GM18502 (cell line): ENCODE data around the gene STAU1.

Experiments
- ATAC-seq: cut with Tn5 transposase; IDR thresholded peaks from one replicate; pipeline ENCODE4 v1.9.1; 2021; ENCODE audit warnings: mild to moderate bottlenecking; ENCODE audit not compliant: unreplicated experiment, poor library complexity

Gene STAU1, protein sequence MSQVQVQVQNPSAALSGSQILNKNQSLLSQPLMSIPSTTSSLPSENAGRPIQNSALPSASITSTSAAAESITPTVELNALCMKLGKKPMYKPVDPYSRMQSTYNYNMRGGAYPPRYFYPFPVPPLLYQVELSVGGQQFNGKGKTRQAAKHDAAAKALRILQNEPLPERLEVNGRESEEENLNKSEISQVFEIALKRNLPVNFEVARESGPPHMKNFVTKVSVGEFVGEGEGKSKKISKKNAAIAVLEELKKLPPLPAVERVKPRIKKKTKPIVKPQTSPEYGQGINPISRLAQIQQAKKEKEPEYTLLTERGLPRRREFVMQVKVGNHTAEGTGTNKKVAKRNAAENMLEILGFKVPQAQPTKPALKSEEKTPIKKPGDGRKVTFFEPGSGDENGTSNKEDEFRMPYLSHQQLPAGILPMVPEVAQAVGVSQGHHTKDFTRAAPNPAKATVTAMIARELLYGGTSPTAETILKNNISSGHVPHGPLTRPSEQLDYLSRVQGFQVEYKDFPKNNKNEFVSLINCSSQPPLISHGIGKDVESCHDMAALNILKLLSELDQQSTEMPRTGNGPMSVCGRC

GRCh38 chr20:49187851-49188641 lies at the start of gene STAU1:
Gene STAU1, minus strand, starts transcription at chr20:49188334. Its CDS starts 22,133 bp downstream, at chr20:49166201.
- ATAC-seq, result peak; percentile 92

- no peak for ATAC-seq
Measured at GRCh38 chr20:49237531-49237930, 49.4 kb upstream of the STAU1 start.

DNA sequence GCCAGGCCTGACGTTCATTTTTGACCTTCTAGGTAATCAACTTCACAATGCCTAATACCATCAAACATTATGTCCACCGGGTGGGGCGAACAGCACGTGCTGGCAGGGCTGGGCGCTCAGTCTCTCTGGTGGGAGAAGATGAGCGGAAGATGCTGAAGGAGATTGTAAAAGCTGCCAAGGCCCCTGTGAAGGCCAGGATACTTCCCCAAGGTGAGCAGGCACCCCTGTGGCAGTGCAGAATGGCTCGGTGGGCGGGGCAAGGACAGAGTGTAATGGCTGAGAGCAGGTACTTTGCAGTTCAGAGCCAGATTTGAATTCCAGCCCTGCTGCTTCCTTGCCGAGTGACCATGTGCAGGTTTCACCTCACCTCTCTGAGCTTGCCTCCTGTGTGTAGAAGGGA lies 48.2 kb upstream of the STAU1 start:
- no peak for ATAC-seq

- ATAC-seq, result no peak
Measured at GRCh38 chr20:49234831-49235230, 46.7 kb upstream of the STAU1 start.

GRCh38 chr20:49233226-49233625 lies 45.1 kb upstream of the STAU1 start:
- no peak for ATAC-seq

DNA sequence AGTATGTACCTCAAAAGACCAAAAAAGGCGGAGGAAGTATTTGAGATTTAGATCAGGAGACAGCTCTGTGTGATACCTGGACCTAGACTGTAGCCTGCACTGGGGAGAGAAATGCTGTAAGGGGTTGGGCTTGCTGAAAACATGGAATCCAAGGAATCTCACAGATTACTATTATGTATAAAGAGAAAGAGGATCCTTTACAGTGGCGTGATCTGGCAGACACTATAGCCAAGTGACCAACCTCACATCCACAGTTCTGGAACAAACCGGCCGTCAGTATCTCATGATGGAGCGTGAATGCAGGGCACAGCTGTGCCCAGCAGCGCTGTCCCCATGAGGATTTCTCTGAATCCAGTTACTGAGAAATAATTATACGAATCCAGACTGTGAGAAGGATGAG lies 43.3 kb upstream of the STAU1 start:
- ATAC-seq, result no peak

DNA sequence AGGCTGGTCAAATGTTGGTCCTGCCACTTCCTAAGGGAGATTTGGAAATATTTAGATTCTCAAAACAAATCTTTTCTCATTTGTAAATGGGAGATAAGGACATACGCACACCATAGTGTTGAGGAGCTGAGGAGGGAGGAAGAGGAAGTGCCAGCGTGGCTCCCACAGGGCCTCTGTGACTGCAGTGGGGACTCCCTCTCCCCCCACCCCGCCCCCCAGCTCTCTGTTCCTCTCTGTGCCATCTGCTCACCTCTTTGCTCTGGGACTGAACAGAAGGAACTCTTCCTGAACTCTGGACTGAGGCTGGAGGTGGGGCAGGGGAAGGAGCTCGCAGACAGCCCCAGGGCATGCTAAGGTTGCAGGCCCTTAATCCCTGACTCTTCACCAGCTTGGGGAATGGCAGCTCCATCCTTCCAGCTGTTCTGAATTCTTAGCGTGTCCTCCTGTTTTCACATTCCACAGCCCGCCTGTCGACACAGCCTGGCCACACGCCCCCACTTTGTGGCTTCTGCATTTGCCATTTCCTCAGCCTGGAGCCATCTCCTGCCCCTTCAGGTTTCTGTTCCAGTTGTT lies 42.5 kb upstream of the STAU1 start:
- no peak for ATAC-seq

DNA sequence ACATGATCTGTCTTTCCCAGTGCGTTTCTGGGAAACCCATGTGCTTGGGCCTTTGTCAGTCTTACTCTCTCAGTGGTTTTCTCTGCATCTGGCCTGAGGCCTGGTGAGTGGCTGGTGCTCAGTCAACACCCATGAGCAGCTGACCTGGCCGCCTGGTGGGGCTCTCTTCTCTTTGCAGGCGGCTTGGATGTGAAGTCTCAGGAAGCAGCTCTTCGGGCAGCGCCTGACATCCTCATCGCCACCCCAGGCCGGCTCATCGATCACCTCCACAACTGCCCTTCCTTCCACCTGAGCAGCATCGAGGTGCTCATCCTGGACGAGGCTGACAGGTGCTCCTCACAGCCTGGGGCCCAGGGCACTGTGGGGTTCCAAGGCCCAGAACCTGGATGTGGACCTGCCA lies 41.9 kb upstream of the STAU1 start:
- no peak for ATAC-seq

- ATAC-seq, result no peak
Measured at GRCh38 chr20:49229381-49229780, 41.2 kb upstream of the STAU1 start.

- no peak for ATAC-seq
Measured at GRCh38 chr20:49228676-49229075, 40.5 kb upstream of the STAU1 start.

GRCh38 chr20:49225896-49226295 lies 37.8 kb upstream of the STAU1 start:
- no peak for ATAC-seq

DNA sequence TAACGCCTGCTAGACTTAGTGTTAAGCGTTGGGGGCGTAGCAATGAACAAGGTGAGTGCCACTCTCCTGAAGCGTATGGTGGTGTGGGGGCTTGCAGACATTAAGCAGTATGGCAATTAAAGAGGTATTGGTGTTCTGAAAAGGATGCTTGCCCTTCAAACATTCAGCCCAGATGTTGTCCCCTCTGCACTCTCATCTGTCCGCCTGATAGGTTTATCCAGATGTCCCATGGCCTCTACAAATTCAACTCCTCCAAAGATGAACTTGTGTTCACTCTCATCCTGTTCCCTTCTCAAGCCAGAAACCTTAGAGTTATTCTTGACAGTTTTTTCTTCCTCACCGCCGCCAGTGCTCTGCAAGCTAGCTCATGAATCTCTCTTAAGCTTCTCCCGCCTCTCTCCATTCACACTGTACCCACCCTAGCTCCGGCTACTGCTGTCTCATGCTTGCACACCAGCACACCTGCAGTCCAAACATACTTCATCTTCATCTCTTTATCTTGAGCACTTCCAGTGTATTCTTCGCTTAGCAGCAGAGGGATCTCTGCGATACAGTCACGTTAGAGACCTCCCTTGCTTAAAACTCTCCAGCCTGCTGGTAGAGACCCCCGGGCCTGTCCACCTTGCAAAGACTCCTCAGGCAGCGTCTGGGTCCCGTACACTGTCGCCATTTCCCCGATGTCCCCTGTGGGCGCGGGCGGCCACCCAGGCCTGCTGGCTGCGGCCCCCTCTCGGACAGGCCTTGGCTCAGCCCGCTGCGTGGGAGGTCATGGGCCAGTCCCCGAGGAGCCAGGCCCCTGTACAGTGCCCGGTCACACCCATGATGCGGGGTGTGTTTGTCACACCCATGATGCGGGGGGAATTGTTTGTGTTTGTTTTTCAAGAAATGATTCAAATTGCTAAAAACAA lies 32.0 kb upstream of the STAU1 start:
- no peak for ATAC-seq

DNA sequence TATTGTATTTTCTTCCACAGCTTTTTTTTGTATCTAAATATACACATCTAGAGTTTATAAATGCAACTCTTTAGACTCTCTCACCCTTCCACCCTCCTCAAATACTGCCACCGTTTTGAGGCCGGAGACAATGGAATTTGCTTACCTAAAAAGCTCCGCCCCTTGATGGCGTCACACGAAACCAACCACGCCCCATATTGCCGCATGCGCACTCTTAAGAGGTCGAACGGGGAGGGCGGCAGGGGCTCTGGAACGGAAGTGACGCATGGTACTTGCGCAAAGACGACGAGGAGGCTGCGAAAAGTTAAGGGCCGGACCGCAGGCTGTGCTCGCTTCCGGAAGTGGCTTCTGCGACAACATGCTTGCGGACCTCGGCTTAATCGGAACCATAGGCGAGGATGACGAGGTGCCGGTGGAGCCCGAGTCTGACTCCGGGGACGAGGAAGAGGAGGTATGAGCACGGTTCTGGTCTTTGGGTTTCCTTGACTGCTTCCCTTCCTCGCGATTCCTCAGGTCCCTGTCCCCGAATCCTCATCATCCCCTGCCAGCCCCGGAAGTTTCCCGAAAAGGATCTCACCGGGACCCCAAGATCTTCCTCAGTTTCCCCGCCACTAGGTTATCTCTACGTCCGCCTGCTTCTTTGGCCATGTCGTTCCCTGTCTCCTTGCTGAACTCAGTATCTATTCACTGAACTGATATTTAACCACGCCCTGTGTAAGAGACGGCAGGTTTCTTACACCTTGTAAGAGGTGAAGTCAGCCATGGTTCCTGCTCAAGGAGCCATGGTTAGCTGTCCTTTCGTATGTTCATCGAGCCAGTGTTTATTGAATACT lies 31.2 kb upstream of the STAU1 start, which contains the start of gene DDX27:
DDX27 (plus strand) TSS at position 326 of the 833 bp plus-strand sequence; CDS start at position 359, 33 bp downstream.
- peak; percentile 95 for ATAC-seq

GRCh38 chr20:49218739-49219090 lies 30.6 kb upstream of the STAU1 start:
- ATAC-seq, result peak; percentile 2

DNA sequence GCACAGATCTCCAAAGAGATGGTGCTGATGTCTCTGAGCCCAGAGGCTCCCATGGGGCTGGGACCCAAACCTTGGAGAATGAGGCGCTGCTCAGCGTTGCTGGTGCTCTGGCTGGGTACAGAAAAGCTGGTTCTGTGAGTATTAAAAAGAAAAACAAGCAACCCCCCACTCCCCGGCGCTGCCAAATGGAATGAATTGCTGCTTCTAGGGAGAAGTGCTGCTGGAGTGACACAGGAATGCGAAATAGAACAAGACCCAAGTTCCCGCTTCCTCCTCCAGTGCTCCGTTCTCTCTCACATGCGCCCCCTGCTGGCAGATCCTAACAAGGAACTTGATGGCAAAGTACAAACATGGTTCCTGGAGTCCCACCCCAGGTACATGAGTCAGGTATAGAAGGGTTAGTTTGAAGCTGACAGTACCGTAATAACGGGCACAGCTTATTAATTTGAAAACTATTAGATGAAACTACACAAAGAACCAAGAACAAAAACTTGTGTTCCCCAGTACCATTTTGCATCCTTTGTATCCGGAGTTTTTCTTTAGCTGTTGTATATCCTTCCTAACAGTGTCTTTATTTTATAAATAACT lies 29.0 kb upstream of the STAU1 start:
- no peak for ATAC-seq

DNA sequence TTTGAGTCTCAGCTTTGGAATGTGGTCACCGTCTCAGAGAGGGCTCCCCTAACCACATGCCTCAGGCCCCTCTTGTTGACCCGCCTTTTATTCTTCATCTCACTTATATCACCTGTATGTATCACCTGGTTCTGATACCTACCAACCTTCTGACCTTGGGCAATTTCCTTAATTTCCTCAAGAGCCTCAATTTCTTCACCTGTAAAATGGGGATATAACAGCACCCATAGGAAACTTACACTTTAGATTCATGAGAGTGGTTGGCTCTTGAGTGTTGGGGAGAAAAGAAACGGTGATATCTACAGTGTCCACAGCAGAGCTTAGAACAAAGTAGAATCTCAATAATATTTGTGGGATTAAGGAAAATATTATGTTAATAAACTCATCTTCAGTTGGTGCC lies 27.1 kb upstream of the STAU1 start:
- no peak for ATAC-seq

DNA sequence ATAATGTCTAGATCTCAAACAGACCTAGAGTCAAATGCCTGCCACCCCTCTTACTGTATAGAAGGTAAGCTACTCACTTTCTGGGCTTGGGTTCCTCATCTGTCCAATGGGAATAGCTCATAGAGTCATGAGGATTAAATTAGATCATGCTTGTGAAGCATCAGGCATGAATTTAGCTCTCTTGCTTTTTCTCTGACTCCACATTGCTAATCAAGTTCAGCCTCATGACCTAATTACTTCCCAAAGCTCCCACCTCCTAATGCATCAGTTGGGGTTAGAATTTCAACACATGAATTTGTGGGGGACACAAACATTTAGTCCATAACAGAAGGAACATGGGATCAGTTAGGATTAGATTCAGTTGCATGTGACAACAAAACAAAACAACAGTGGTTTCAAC lies 26.4 kb upstream of the STAU1 start:
- ATAC-seq, result no peak

DNA sequence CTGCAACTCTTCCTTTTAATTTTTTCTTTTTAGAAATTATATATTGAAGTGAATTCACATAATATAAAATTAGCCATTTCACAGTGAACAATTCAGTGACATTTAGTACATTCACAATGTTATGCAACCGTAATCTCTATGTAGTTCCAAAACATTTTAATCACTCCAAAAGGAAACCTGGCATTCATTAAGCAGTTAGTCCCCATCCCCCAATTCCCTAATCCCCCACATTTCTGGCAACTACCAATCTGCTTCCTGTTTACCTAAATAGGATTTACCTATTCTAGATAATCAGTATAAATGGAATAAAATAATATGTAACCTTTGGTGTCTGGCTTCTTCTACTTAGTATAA lies 22.6 kb upstream of the STAU1 start:
- ATAC-seq, result no peak
